HepG2 (cell line): ENCODE results near the gene CXXC5. TPM values are rescaled to one million over a fixed set of nuclear protein-coding genes. Genes with fewer than 3 reads are reported as not detected.
A peak's percentile ranks its signal among the peaks of the same experiment; 100 is the strongest.

Experiments
- ATAC-seq: fragments of 200-7000 bp; cut with Tn5 transposase; 3 replicates; pipeline ENCODE4 v1.9.1; 2020; ENCODE audit warnings: mild to moderate bottlenecking, moderate library complexity
- BruUV-seq: library from RNA; stranded (reverse); fragments of 400-500 nt; replicated peaks from 2 replicates; lab custom pipeline; 2021; lab: Mats Ljungman, UMichigan
- CTCF ChIA-PET: fragments of 300-600 bp; formaldehyde crosslinking; extraction: SDS; loops from one replicate; lab custom pipeline; 2021; ENCODE audit warnings: low total read pairs, inconsistent platforms, low intra/inter-chr PET ratio; lab: Yijun Ruan, JAX
- POLR2A ChIA-PET: fragments of 350-600 bp; sonication (Branson Sonifier 250); formaldehyde crosslinking; loops from one replicate; lab custom pipeline; 2020; ENCODE audit warnings: antibody characterized with exemption, inconsistent platforms; lab: Yijun Ruan, JAX
- DNase-seq: peaks from one replicate; pipeline ENCODE4 v3.0.0-alpha.2; 2015; ENCODE audit warnings: low spot score
- FAIRE-seq: peaks from 3 replicates; lab custom pipeline; 2011; peaks lifted over from hg19 to GRCh38; lab: Jason Lieb, UNC
- H2AFZ ChIP-seq: one replicate; pipeline ENCODE4 v1.6.1; 2011; ENCODE audit warnings: low read length, inconsistent platforms
- H3K27ac ChIP-seq: fragments of 300-600 bp; 3 replicates; pipeline ENCODE4 v1.8.0; 2011; ENCODE audit warnings: mixed run types, mild to moderate bottlenecking, mixed read lengths, low read length, inconsistent platforms; ENCODE audit not compliant: insufficient read depth; ENCODE audit errors: extremely low read length
- H3K27me3 ChIP-seq, 2 experiments: fragments of 200-600 bp in 1 of 2; 2 replicates in 1 of 2; 3 replicates in 1 of 2; pipeline versions ENCODE4 v1.6.0 to v1.8.0; 2011; ENCODE audit warnings: low read length in 2 of 2, mild to moderate bottlenecking in 2 of 2, moderate library complexity in 2 of 2, inconsistent platforms in 1 of 2; ENCODE audit not compliant: insufficient read depth in 2 of 2, control insufficient read depth in 1 of 2
- H3K36me3 ChIP-seq, 2 experiments: fragments of 200-600 bp in 1 of 2; replicated peaks in 1 of 2; 2 replicates in 1 of 2; 3 replicates in 1 of 2; pipeline versions ENCODE4 v1.5.1 to v1.8.0; 2011; ENCODE audit warnings: low read length in 2 of 2, inconsistent platforms in 1 of 2; ENCODE audit not compliant: insufficient read depth in 2 of 2, control insufficient read depth in 1 of 2
- H3K4me1 ChIP-seq: 2 replicates; pipeline ENCODE4 v1.5.1; 2012; ENCODE audit warnings: low read length, inconsistent platforms; ENCODE audit not compliant: insufficient read depth
- H3K4me2 ChIP-seq: 2 replicates; pipeline ENCODE4 v1.6.0; 2011; ENCODE audit warnings: low read depth, low read length, inconsistent platforms
- H3K4me3 ChIP-seq, 3 experiments: fragments of 200-600 bp in 1 of 3; sonication (generic), shearing (Covaris generic) in 1 of 3; replicated peaks in 1 of 3; 2 replicates each; pipeline ENCODE4 v1.5.1; 2011 to 2016; ENCODE audit warnings: low read length in 3 of 3, inconsistent platforms in 2 of 3, low read depth in 2 of 3, mild to moderate bottlenecking in 2 of 3, control low read depth in 1 of 3, mixed read lengths in 1 of 3; ENCODE audit not compliant: insufficient read depth in 1 of 3
- H3K79me2 ChIP-seq: one replicate; pipeline ENCODE4 v1.6.1; 2011; ENCODE audit warnings: low read length, inconsistent platforms; ENCODE audit not compliant: insufficient read depth
- H3K9ac ChIP-seq: 2 replicates; pipeline ENCODE4 v1.6.0; 2011; ENCODE audit warnings: mild to moderate bottlenecking, low read depth, low read length, inconsistent platforms; ENCODE audit not compliant: insufficient read depth
- H3K9me3 ChIP-seq: 2 replicates; pipeline ENCODE4 v1.5.1; 2012; ENCODE audit warnings: mild to moderate bottlenecking, low read length
- H4K20me1 ChIP-seq: 2 replicates; pipeline ENCODE4 v1.6.0; 2011; ENCODE audit warnings: inconsistent platforms, mild to moderate bottlenecking, low read length, moderate library complexity; ENCODE audit not compliant: insufficient read depth
- ATF7-NPFF ChIP-seq: sonication (generic); formaldehyde crosslinking; IDR thresholded peaks from 2 replicates; pipeline ENCODE4 v1.8.1; 2023; ENCODE audit warnings: mild to moderate bottlenecking, low read depth, missing genetic modification reagents, moderate library complexity
- FOXP1 ChIP-seq, 2 experiments: fragments of 450-650 bp in 1 of 2; IDR thresholded peaks; 2 replicates each; pipeline ENCODE4 v1.6.1; 2017 to 2018; ENCODE audit warnings: antibody characterized with exemption in 1 of 2
- HINFP ChIP-seq: sonication (generic); formaldehyde crosslinking; IDR thresholded peaks from 2 replicates; pipeline ENCODE4 v1.4.0; 2020; ENCODE audit warnings: low read depth, mild to moderate bottlenecking, missing genetic modification reagents
- HMGA1 ChIP-seq: sonication (generic); formaldehyde crosslinking; conservative IDR thresholded peaks from 2 replicates; pipeline ENCODE4 v1.4.0; 2020; ENCODE audit warnings: missing genetic modification reagents
- HOXA7 ChIP-seq: sonication (generic); formaldehyde crosslinking; IDR thresholded peaks from 2 replicates; pipeline ENCODE4 v1.8.1; 2022; ENCODE audit warnings: mild to moderate bottlenecking, missing genetic modification reagents, moderate library complexity
- KAT8 ChIP-seq: IDR thresholded peaks from 2 replicates; pipeline ENCODE4 v1.6.1; 2016; ENCODE audit warnings: missing genetic modification reagents, missing compliant biosample characterization
- MED1 ChIP-seq: sonication (generic); formaldehyde crosslinking; IDR thresholded peaks from 2 replicates; pipeline ENCODE4 v1.4.0; 2020; ENCODE audit warnings: missing genetic modification reagents
- MLXIP ChIP-seq: sonication (generic); formaldehyde crosslinking; IDR thresholded peaks from 2 replicates; pipeline ENCODE4 v1.9.0; 2021; ENCODE audit warnings: missing genetic modification reagents, borderline replicate concordance
- MTA3 ChIP-seq: sonication (generic); formaldehyde crosslinking; IDR thresholded peaks from 2 replicates; pipeline ENCODE4 v1.4.0; 2020; ENCODE audit warnings: missing genetic modification reagents
- MTERF4 ChIP-seq: sonication (generic); formaldehyde crosslinking; IDR thresholded peaks from 2 replicates; pipeline ENCODE4 v1.8.0; 2023; ENCODE audit warnings: mild to moderate bottlenecking, missing genetic modification reagents
- RXRB ChIP-seq: IDR thresholded peaks from 2 replicates; pipeline ENCODE4 v1.6.1; 2016; ENCODE audit warnings: borderline replicate concordance, missing genetic modification reagents, missing compliant biosample characterization
- ZBTB21 ChIP-seq: sonication (generic); formaldehyde crosslinking; IDR thresholded peaks from 2 replicates; pipeline ENCODE4 v1.4.0; 2020; ENCODE audit warnings: missing genetic modification reagents
- ZNF180 ChIP-seq: sonication (generic); formaldehyde crosslinking; IDR thresholded peaks from 2 replicates; pipeline ENCODE4 v1.4.0; 2020; ENCODE audit warnings: low read depth, missing genetic modification reagents, borderline replicate concordance
- ZNF34 ChIP-seq: sonication (generic); formaldehyde crosslinking; IDR thresholded peaks from 2 replicates; pipeline ENCODE4 v1.4.0; 2020; ENCODE audit warnings: mild to moderate bottlenecking, missing genetic modification reagents, borderline replicate concordance
- ZNF543 ChIP-seq: sonication (generic); formaldehyde crosslinking; IDR thresholded peaks from 2 replicates; pipeline ENCODE4 v1.4.0; 2020; ENCODE audit warnings: mild to moderate bottlenecking, missing genetic modification reagents
- ZNF549 ChIP-seq: sonication (generic); formaldehyde crosslinking; IDR thresholded peaks from 2 replicates; pipeline ENCODE4 v1.5.0; 2020; ENCODE audit warnings: missing genetic modification reagents
- ZNF615 ChIP-seq: sonication (generic); formaldehyde crosslinking; IDR thresholded peaks from 2 replicates; pipeline ENCODE4 v1.5.0; 2020; ENCODE audit warnings: mild to moderate bottlenecking, missing genetic modification reagents, borderline replicate concordance
- ZNF674 ChIP-seq: sonication (generic); formaldehyde crosslinking; IDR thresholded peaks from 2 replicates; pipeline ENCODE4 v1.5.0; 2020; ENCODE audit warnings: low read depth, mild to moderate bottlenecking, missing genetic modification reagents
- ZNF713 ChIP-seq: sonication (generic); formaldehyde crosslinking; IDR thresholded peaks from 2 replicates; pipeline ENCODE4 v1.4.0; 2020; ENCODE audit warnings: mild to moderate bottlenecking, missing genetic modification reagents
- WGBS: methylation state at CpG from one replicate; pipeline ENCODE4 v1.1.6; 2017; ENCODE audit warnings: low lambda C conversion rate; 5-methylcytosine and 5-hydroxymethylcytosine counted together
- in situ Hi-C: cut with HindIII; loops from 2 replicates; pipeline ENCODE4 v1.10.0; 2017; ENCODE audit warnings: low pct_unique_long_range_greater_than_20kb; ENCODE audit not compliant: extremely low pct_ligation_motif_present
- intact Hi-C: fragments of 100-400 bp; cut with micrococcal nuclease; formaldehyde crosslinking; loops from one replicate; pipeline ENCODE4 v1.10.0; 2022; ENCODE audit not compliant: unreplicated experiment
- polyA plus RNA-seq, 8 experiments: library from polyadenylated mRNA; depleted of rRNA in 3 of 8; stranded (reverse) in 7 of 8; unstranded in 1 of 8; fragments of >200 nt; fragmentation: Illumina TruSeq in 4 of 8; extraction: Trizol in 4 of 8; gene quantifications; 2 replicates each; pipeline versions ENCODE4 v1.2.1 to v1.2.3, GENCODE V29; 2011 to 2016; ENCODE audit warnings: low read depth in 4 of 8, missing spikeins in 1 of 8, mixed read lengths in 1 of 8; ENCODE audit not compliant: insufficient read depth in 1 of 8
- total RNA-seq, 5 experiments: library from RNA; depleted of rRNA; stranded (reverse); fragments of >200 nt; fragmentation: Illumina TruSeq; extraction: Trizol; gene quantifications; 2 replicates each; pipeline ENCODE4 v1.2.3, GENCODE V29; 2016; ENCODE audit warnings: low read depth in 1 of 5

The CXXC5 gene
- total and polyA plus RNA-seq, 2 of the 13 experiments (the other 11 are each of a cell fraction or from before 2014, with no cell fraction given), result 32.3 to 33.0 TPM

GRCh38 chr5:139669662-139670368 lies 21.7 kb downstream of the CXXC5 start:
- peak overlapping the region; percentile 18 to 47 (median 29); a peak in 4 of 6 replicates for H3K4me3 ChIP-seq
- H3K79me2 ChIP-seq, result peaks cover 91% of the 10 kb centered on the region
- no peaks in the 10 kb centered on the region for H3K27me3 ChIP-seq
- H4K20me1 ChIP-seq, result peaks cover 71% of the 10 kb centered on the region
- ATAC-seq, result peak; percentile 74
- H3K27ac ChIP-seq, result peak overlapping the region; percentile 56
- H3K9ac ChIP-seq, result peak overlapping the region; percentile 38; the same call in 1 of the 2 replicates
- H3K36me3 ChIP-seq, result peaks cover 3 to 6% of the 10 kb centered on the region in 2 experiments; a peak in 4 of 5 replicates
- no TSS peak for BruUV-seq
- POLR2A ChIA-PET, result interaction anchor here (0.8 to 2.0 kb wide), 9 partner anchors 10 to 108 kb away, joined by 3 to 9 read pairs (median 5); partner anchors contain the start of genes CXXC5 and UBE2D2
- intact Hi-C loops (loop anchor here (1.0 to 2.0 kb wide), 2 partner anchors 15 to 21 kb away; no protein-coding TSS in a partner anchor), in situ Hi-C loops (no loop called here)
- 17% methylated on average over 11 of the region's 23 CpGs for WGBS
- no peaks in the 10 kb centered on the region for H3K9me3 ChIP-seq
- peak overlapping the region; percentile 71 for H3K4me2 ChIP-seq
- H2AFZ ChIP-seq, result no peak overlapping the region
- peak; percentile 21 for FAIRE-seq
- DNase-seq, result peak; percentile 53
- peaks cover 62% of the 10 kb centered on the region for H3K4me1 ChIP-seq
- CTCF ChIA-PET, result interaction anchor here (1.4 kb wide), 1 partner anchor 96 kb away, joined by 7 read pairs; no protein-coding TSS in a partner anchor
- TF ChIP-seq MTA3 (CRISPR knock-in tag) (no peak), ATF7-NPFF (0 out of 2 replicates have a peak, but pooled peaks have one; percentile 61), ZNF549 (no peak), MLXIP (CRISPR knock-in tag) (no peak), ZNF615 (CRISPR knock-in tag) (no peak), ZNF713 (CRISPR knock-in tag) (no peak), MED1 (peak; percentile 59), ZBTB21 (CRISPR knock-in tag) (no peak), MTERF4 (no peak), ZNF543 (CRISPR knock-in tag) (no peak), HINFP (CRISPR knock-in tag) (no peak), HMGA1 (CRISPR knock-in tag) (no peak), ZNF34 (no peak), RXRB (peak; percentile 50; the same call in 1 of the 2 replicates), ZNF180 (CRISPR knock-in tag) (no peak), HOXA7 (CRISPR knock-in tag) (no peak), ZNF674 (CRISPR knock-in tag) (no peak), KAT8 (CRISPR knock-in tag) (0 out of 2 replicates have a peak, but pooled peaks have one; percentile 13), FOXP1 (IDR thresholded peaks at IDR 0.05) (no peak), FOXP1 (CRISPR knock-in tag; IDR thresholded peaks at IDR 0.05) (no peak)
